B cell (primary cell): ENCODE data around the gene DNPH1. TPM values are rescaled to one million over a fixed set of nuclear protein-coding genes. Genes with fewer than 3 reads are reported as not detected.

Experiments
- ATAC-seq: fragments of 200-7000 bp; cut with Tn5 transposase; one replicate; pipeline ENCODE4 v1.10.0; 2021; ENCODE audit warnings: low read depth, mild to moderate bottlenecking, moderate number of reproducible peaks, moderate library complexity
- CTCF ChIA-PET: fragments of 350-600 bp; sonication (Branson Sonifier 250); formaldehyde crosslinking; loops from one replicate; lab custom pipeline; 2021; ENCODE audit warnings: antibody characterized with exemption, inconsistent platforms; lab: Charles Lee
- POLR2A ChIA-PET: fragments of 350-600 bp; sonication (Branson Sonifier 250); formaldehyde crosslinking; loops from one replicate; lab custom pipeline; 2021; ENCODE audit warnings: antibody characterized with exemption; lab: Charles Lee
- DNase-seq: peaks from one replicate; pipeline ENCODE4 v3.0.0; 2013
- H2AFZ ChIP-seq: 2 replicates; pipeline ENCODE4 v1.6.1; 2012; ENCODE audit warnings: mild to moderate bottlenecking, low read depth, low read length; ENCODE audit not compliant: insufficient read depth, poor library complexity, severe bottlenecking
- H3K27ac ChIP-seq, 2 donors: 1 replicate in 1 of 2; 2 replicates in 1 of 2; pipeline ENCODE4 v1.5.1; 2012 to 2013; ENCODE audit warnings: low read length in 2 of 2, mild to moderate bottlenecking in 2 of 2, moderate library complexity in 1 of 2
- H3K27me3 ChIP-seq, 4 experiments: fragments of 200-600 bp in 1 of 4; sonication (generic) in 1 of 4; replicated peaks in 1 of 4; 1 replicate in 2 of 4; 2 replicates in 2 of 4; pipeline versions ENCODE4 v1.6.1 to v1.7.0; 2013 to 2016; ENCODE audit warnings: low read length in 3 of 4, mild to moderate bottlenecking in 2 of 4, mixed read lengths in 1 of 4, moderate library complexity in 1 of 4; ENCODE audit not compliant: insufficient read depth in 4 of 4, control insufficient read depth in 3 of 4; ENCODE audit errors: control extremely low read depth in 1 of 4
- H3K36me3 ChIP-seq, 2 experiments: replicated peaks in 1 of 2; 1 replicate in 1 of 2; 2 replicates in 1 of 2; pipeline versions ENCODE4 v1.6.1 to v1.7.1; 2013; ENCODE audit warnings: low read length in 1 of 2; ENCODE audit not compliant: insufficient read depth in 2 of 2, control insufficient read depth in 1 of 2; ENCODE audit errors: control extremely low read depth in 1 of 2, extremely low read depth in 1 of 2
- H3K4me1 ChIP-seq, 2 donors: fragments of 200-600 bp in 1 of 2; sonication (generic) in 1 of 2; 1 replicate in 1 of 2; 2 replicates in 1 of 2; pipeline versions ENCODE4 v1.5.1 to v1.6.1; 2013 to 2017; ENCODE audit warnings: low read length in 2 of 2; ENCODE audit not compliant: control insufficient read depth in 2 of 2, insufficient read depth in 2 of 2
- H3K4me2 ChIP-seq: replicated peaks from 2 replicates; pipeline ENCODE3; 2012; ENCODE audit warnings: mild to moderate bottlenecking, low read depth, low read length; ENCODE audit not compliant: poor library complexity, severe bottlenecking
- H3K4me3 ChIP-seq, 5 experiments: fragments of 200-600 bp in 1 of 5; sonication (generic) in 1 of 5; 1 replicate in 3 of 5; 2 replicates in 2 of 5; pipeline versions ENCODE4 v1.5.1 to v1.7.0; 2011 to 2016; ENCODE audit warnings: low read length in 4 of 5, mild to moderate bottlenecking in 4 of 5, low read depth in 2 of 5, control low read depth in 1 of 5, moderate library complexity in 1 of 5; ENCODE audit not compliant: insufficient read depth in 1 of 5; ENCODE audit errors: control extremely low read depth in 1 of 5, extremely low read depth in 1 of 5
- H3K79me2 ChIP-seq: fragments of 200-600 bp; sonication (generic); one replicate; pipeline ENCODE4 v1.6.0; 2016; ENCODE audit warnings: low read length; ENCODE audit not compliant: control insufficient read depth, insufficient read depth
- H3K9ac ChIP-seq: fragments of 200-600 bp; sonication (generic); 2 replicates; pipeline ENCODE4 v1.6.1; 2017; ENCODE audit warnings: mild to moderate bottlenecking, low read length, moderate library complexity
- H3K9me3 ChIP-seq, 3 donors: one replicate each; pipeline versions ENCODE4 v1.6.1 to v1.7.1; 2013; ENCODE audit warnings: low read length in 2 of 3; ENCODE audit not compliant: control insufficient read depth in 2 of 3, insufficient read depth in 1 of 3; ENCODE audit errors: control extremely low read depth in 1 of 3
- H4K20me1 ChIP-seq: 2 replicates; pipeline ENCODE4 v1.6.0; 2012; ENCODE audit warnings: mild to moderate bottlenecking, low read length; ENCODE audit not compliant: insufficient read depth, control insufficient read depth, poor library complexity, severe bottlenecking
- H3K27ac Mint-ChIP-seq: one replicate; pipeline ENCODE4 v1.8.0; 2021; ENCODE audit warnings: mixed read lengths
- H3K27me3 Mint-ChIP-seq: one replicate; pipeline ENCODE4 v1.8.0; 2021; ENCODE audit warnings: mixed read lengths
- H3K4me1 Mint-ChIP-seq: one replicate; pipeline ENCODE4 v1.8.0; 2021; ENCODE audit warnings: mixed read lengths
- H3K4me3 Mint-ChIP-seq: one replicate; pipeline ENCODE4 v1.8.0; 2021; ENCODE audit warnings: mixed read lengths
- H3K9me3 Mint-ChIP-seq: one replicate; pipeline ENCODE4 v1.8.0; 2022; ENCODE audit warnings: mixed read lengths; ENCODE audit not compliant: insufficient read depth
- EZH2 ChIP-seq: IDR thresholded peaks from 2 replicates; pipeline ENCODE4 v1.6.1; 2012; ENCODE audit warnings: borderline replicate concordance, low read depth, mild to moderate bottlenecking, moderate library complexity, low read length; ENCODE audit not compliant: insufficient read depth, poor library complexity, severe bottlenecking
- WGBS: methylation state at CpG from one replicate; pipeline ENCODE4 v1.1.5; 2013; ENCODE audit warnings: missing lambda C conversion rate; ENCODE audit not compliant: insufficient coverage; 5-methylcytosine and 5-hydroxymethylcytosine counted together
- intact Hi-C: fragments of 100-400 bp; cut with micrococcal nuclease; formaldehyde crosslinking; loops from one replicate; pipeline ENCODE4 v1.10.0; 2022
- polyA plus RNA-seq: library from polyadenylated mRNA; depleted of rRNA; stranded (reverse); fragments of >200 nt; gene quantifications from 2 replicates; pipeline ENCODE4 v1.2.3, GENCODE V29; 2012
- total RNA-seq, 2 donors: library from RNA; stranded (reverse); fragments of 120-200 nt in 1 of 2; gene quantifications; 1 replicate in 1 of 2; 2 replicates in 1 of 2; pipeline versions ENCODE4 v1.2.3 to v1.2.4, GENCODE V29; 2013 to 2022
- TF ChIP-seq, protein P1 (sequence below): fragments of 200-600 bp; IDR thresholded peaks from one replicate; pipeline ENCODE4 v1.8.0; 2022; ENCODE audit warnings: antibody characterized with exemption, mild to moderate bottlenecking

The DNPH1 gene
- total and polyA plus RNA-seq, 2 donors (not counting 1 experiment from before 2014, with no cell fraction given): 29.0 to 52.8 TPM

DNA sequence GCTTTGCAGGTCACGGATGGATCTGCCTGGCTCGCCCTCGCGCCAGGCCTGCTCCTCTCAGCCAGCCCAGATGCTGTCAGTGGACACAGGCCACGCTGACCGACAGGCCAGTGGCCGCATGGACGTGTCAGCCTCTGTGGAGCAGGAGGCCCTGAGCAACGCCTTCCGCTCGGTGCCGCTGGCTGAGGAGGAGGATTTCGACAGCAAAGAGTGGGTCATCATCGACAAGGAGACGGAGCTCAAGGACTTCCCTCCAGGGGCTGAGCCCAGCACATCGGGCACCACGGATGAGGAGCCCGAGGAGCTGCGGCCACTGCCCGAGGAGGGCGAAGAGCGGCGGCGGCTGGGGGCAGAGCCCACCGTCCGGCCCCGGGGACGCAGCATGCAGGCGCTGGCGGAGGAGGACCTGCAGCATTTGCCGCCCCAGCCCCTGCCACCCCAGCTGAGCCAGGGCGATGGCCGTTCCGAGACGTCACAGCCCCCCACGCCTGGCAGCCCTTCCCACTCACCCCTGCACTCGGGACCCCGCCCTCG, 33.6 kb upstream of the DNPH1 start:
- Mint-ChIP-seq H3K9me3 (no peaks in the 10 kb centered on the region), H3K4me3 (no peak overlapping the region), H3K27ac (no peak overlapping the region), H3K4me1 (peaks cover 8% of the 10 kb centered on the region), H3K27me3 (peaks cover 4% of the 10 kb centered on the region)
- H3K4me2 ChIP-seq: no peak overlapping the region
- H3K4me1 ChIP-seq: no peaks in the 10 kb centered on the region
- CTCF ChIA-PET: interaction anchor here (0.7 to 6.6 kb wide), 20 partner anchors 10 to 244 kb away, joined by 3 to 73 read pairs (median 6); partner anchors contain the start of gene CRIP3
- no peak overlapping the region for H2AFZ ChIP-seq
- no peaks in the 10 kb centered on the region for H3K36me3 ChIP-seq
- DNase-seq (no peak), ATAC-seq (no peak)
- TF ChIP-seq EZH2: no peak
- TF ChIP-seq, protein P1, sequence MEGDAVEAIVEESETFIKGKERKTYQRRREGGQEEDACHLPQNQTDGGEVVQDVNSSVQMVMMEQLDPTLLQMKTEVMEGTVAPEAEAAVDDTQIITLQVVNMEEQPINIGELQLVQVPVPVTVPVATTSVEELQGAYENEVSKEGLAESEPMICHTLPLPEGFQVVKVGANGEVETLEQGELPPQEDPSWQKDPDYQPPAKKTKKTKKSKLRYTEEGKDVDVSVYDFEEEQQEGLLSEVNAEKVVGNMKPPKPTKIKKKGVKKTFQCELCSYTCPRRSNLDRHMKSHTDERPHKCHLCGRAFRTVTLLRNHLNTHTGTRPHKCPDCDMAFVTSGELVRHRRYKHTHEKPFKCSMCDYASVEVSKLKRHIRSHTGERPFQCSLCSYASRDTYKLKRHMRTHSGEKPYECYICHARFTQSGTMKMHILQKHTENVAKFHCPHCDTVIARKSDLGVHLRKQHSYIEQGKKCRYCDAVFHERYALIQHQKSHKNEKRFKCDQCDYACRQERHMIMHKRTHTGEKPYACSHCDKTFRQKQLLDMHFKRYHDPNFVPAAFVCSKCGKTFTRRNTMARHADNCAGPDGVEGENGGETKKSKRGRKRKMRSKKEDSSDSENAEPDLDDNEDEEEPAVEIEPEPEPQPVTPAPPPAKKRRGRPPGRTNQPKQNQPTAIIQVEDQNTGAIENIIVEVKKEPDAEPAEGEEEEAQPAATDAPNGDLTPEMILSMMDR: no peak
- WGBS: 95% methylated on average over 35 of the region's 39 CpGs
- no peak overlapping the region for H3K27ac ChIP-seq
- no peaks in the 10 kb centered on the region for H3K27me3 ChIP-seq
- intact Hi-C loops: loop anchor here (1.0 kb wide), 4 partner anchors 71 to 243 kb away; no protein-coding TSS in a partner anchor
- no peak overlapping the region for H3K9ac ChIP-seq
- no peaks in the 10 kb centered on the region for H4K20me1 ChIP-seq
- POLR2A ChIA-PET: no interaction called here
- no peaks in the 10 kb centered on the region for H3K79me2 ChIP-seq
- peaks cover 0 to 4% (median 0%) of the 10 kb centered on the region in 3 donors for H3K9me3 ChIP-seq
- H3K4me3 ChIP-seq: no peak overlapping the region

DNA sequence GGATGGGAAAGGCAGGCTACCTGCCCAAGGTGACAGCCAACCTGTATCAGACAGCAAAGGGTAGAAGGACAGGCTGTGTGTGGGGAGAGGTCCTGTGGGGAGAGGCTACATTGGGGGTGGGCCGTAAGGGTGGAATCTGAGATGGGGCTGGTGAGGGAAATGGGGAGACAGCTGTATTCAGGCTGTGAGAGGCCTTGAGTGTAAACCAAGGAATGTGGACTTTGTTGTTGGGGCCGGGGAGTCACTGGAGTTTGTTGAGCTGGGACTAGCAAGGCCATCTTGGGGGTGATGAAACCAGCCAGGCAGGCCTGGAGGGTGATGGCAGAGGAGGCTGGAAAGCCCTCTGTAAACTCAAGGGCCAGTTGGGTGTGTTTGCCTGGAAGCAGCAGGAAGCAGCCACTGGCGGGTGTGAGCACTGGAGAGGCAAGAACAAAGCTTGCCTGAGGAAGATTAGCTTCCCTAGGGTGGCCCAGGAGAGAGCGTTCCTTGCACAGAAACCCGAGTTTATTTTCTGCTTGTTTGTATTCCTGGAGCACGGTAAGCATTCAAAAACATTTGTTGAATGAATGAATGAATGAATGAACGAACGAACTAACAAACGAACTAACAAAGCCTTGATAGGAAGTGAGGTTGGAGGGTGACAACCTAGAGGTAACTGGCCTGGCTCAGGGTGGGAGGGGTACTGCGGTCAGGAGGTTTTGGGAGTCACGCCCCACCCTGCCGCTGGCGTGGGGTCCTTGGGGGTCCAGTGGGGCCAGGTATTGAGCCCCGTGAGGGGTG, 32.9 kb upstream of the DNPH1 start:
- Histone ChIP-seq H3K27me3 (peaks cover 0 to 4% (median 0%) of the 10 kb centered on the region in 4 experiments), H3K9ac (no peak overlapping the region), H3K4me3 (no peak overlapping the region), H2AFZ (no peak overlapping the region), H3K79me2 (no peaks in the 10 kb centered on the region), H4K20me1 (no peaks in the 10 kb centered on the region), H3K9me3 (peaks cover 0 to 4% (median 0%) of the 10 kb centered on the region in 3 donors), H3K4me2 (no peak overlapping the region), H3K27ac (no peak overlapping the region), H3K36me3 (no peaks in the 10 kb centered on the region), H3K4me1 (no peaks in the 10 kb centered on the region)
- Mint-ChIP-seq H3K27me3 (peaks cover 4% of the 10 kb centered on the region), H3K27ac (no peak overlapping the region), H3K4me1 (peaks cover 6% of the 10 kb centered on the region), H3K4me3 (no peak overlapping the region), H3K9me3 (no peaks in the 10 kb centered on the region)
- WGBS: 91% methylated on average over 14 of the region's 14 CpGs
- ATAC-seq (no peak), DNase-seq (no peak)
- intact Hi-C loops: no loop called here
- TF ChIP-seq, protein P1: no peak
- TF ChIP-seq EZH2: no peak
- POLR2A ChIA-PET: no interaction called here
- CTCF ChIA-PET: interaction anchor here (0.7 to 6.6 kb wide), 18 partner anchors 18 to 305 kb away, joined by 3 to 73 read pairs (median 6); partner anchors contain the start of gene CRIP3
